Measurements from ENCODE around the gene ZNF581.

GRCh38 chr19:55671054-55671378 lies 27.6 kb downstream of the ZNF581 start:
- TF ChIP-seq CTCF (IDR thresholded peaks at IDR 0.05; ENCODE audit: low read depth, low read length): no peak
- TF ChIP-seq EZH2phosphoT487 (IDR thresholded peaks at IDR 0.05; ENCODE audit: low read depth): no peak

Measured in OCI-LY3 (cell line).